ENCODE results near the gene CD1E.
"Not testable (repeated sequence)": the region's sequence is repeated elsewhere in the genome, so short reads cannot be mapped to it uniquely, and the experiment has no call there.

CD1E gene

GRCh38 chr1:158353303-158354075 lies at the start of gene CD1E:
TSS of gene CD1E (plus strand) at chr1:158353894. CDS start at chr1:158353989, 95 bp downstream.
- FAIRE-seq, result no peak

- no peak for FAIRE-seq
Measured at GRCh38 chr1:158310623-158311022, 43.1 kb upstream of the CD1E start.

DNA sequence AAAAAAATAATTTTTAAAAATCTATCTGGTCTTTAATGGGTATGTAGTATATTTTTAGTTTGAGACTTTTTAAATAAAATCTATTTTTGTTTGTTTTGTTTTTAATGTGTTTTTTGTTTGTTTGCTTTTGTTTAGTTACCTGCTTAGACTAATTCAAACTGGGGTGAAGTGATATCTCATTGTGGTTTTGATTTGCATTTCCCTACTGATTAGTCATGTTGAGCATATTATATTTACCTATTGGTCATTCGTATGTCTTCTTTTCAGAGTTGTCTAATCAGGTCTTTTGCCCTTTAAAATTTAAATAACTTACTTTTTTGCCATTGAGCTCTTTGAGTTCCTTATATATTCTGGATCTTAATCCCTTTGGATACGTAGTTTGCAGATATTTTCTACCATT lies 42.6 kb upstream of the CD1E start:
- no peak for FAIRE-seq

DNA sequence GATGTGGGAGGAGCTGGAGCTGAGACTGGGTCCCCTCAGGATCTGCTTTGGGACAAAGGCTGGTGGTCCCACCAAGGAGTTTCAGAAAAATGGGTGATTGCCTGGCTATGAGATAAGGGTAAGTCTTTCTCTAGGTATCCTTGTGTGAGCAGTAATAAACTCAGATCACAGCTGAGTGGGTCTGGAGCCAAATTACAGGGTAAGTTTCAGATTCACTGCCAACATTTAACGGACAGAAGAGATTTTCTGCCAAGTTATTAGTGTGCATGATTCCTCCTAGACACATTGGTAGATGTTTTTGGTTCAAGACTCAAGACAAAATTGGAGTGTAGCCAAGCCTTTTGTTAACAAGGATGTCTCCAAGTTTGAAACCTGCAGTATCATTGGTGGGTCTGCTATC lies 29.8 kb upstream of the CD1E start:
- no peak for FAIRE-seq

DNA sequence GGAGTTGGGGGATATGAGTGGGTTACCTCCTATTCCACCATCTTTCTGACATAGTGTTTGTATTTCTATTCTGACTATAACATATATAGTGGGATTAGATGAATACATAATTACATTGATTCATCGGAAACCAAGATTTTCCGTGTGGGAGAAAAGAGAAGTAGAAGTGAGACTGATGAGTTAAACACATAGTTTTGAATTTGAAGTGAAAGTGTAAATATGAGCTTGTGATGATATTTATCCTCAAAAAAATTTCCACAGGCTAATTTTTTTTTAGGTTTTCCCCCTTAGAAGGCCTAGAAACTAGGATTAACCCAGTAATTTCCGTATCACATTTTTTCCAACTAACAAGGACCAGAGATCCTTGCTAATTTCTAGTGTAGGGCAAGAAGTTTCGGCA lies 29.3 kb upstream of the CD1E start:
- FAIRE-seq, result no peak

DNA sequence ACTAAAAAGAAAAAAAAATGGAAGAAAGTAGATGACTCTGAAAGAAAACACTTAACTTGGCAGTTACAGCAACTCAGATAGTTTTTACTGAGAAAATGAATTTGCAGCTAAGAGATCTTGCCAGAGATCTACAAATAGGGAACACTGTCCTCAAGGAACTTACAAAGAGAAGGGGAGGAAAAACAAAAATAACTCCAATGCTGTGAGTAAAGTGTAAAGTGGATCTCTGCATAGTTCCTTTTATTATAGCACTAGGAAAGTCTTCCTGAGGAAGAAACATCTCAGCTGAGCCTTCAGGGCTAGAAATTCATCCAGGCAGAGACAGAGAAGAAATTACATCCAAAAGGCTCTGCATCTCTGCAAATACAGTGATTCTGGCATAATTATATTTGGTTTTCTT lies 26.2 kb upstream of the CD1E start:
- FAIRE-seq, result no peak

DNA sequence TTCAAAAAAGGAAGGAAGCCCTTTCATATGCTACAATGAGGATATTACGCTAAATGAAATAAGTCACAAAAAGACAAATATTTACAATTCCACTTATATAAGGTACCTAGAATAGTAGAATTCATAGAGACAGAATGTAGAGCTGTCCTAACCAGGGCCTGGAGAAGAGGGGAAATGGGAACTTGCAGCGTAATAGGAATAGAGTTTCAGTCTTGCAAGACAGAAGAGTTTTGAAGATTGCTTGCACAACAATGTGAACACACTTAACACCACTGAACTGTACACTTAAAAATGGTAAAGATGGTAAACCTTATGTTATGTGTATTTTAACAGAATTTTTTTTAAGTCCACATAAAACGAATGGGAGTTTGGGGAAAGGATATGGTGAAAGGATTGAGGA lies 25.3 kb upstream of the CD1E start:
- no peak for FAIRE-seq

DNA sequence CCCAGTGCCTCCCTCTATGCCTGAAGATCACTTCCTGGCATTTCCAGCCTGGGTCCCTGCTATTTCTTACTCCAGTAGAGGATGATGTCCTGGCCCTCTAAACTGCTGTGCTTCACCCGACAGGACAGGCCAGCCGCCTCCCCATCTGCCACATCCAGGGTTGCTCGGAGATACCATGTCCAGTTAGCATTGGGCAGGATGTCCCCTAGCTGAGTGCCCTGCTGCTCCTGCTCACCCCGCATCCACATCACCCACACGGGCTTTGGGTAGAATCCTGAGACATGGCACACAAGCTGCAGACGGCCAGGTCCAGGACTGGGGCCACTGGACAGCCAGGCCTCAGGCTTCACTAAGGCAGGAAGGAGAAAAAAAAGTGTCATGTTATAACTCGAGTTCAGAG lies 24.4 kb upstream of the CD1E start:
- FAIRE-seq, result no peak

- no peak for FAIRE-seq
Measured at GRCh38 chr1:158329733-158330132, 24.0 kb upstream of the CD1E start.

DNA sequence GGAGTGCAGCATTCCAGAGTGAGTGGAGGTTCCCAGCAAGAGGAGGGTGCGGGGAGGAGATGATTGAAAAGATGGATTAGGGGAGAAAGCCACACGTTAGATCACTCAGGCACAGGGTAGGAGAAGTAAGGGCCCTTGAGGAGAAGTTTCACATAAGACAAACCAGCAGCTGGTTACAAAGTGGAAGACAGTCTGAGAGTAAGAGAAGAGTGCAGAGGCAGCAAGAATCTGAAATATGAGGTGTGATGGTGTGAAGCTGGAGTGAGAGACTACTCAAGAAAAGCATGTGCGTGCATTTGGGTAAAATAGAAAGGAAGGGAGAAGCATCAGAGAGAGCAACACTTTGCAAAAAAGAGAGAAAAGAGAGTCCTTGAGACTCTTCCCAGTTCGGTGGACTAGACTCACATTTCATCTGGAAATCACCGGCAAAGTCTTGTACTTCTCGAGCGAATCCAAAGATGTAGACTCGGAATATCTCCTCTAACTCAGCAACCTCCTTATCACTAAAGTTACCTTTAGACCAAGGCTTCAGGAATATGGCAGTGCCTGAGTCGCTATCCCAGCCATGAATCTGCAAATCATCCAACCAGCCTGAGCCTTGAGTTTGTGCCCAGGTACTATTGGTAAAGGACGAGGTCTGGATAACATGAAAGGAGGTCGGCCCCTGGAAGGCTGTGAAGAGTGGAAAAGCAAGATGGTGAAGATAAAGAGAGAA lies 23.1 kb upstream of the CD1E start:
- no peak for FAIRE-seq

- no peak for FAIRE-seq
Measured at GRCh38 chr1:158331106-158331425, 22.6 kb upstream of the CD1E start.

DNA sequence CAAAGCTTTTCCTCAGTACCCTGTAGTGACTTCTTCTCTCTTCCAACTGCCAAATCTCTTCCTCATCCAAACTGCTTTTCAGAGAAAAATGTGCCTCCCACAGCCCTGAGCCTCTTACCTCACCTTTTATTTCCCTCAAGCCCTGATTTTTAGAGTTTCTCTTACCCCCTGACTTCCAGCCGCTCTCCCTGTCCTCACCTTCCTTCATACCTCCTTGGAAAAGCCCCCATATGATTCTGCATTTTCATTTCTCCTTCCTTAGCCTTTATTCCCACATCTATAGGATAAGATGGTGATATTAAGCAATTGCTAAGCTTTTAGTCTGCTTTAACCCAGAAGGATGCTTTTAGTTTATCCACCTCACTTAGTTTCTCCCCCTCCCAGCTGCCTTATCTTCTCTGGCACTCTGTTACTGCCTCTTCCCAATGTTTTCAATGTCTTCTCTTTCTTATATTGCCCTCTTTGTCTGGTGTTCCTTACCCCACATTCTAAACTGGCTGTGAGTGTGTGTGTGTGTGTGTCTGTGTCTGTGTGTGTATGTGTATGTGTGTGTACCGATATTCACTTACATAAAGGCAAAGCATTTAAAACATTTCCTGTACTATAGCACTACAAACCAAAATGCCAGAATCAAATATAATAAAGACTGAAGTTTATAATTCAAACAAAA lies 22.1 kb upstream of the CD1E start, which contains the start of gene CD1B:
TSS of gene CD1B (minus strand) at position 51 of the 670 bp plus-strand sequence. CDS start 108 bp downstream, outside the sequence.
- no peak for FAIRE-seq

DNA sequence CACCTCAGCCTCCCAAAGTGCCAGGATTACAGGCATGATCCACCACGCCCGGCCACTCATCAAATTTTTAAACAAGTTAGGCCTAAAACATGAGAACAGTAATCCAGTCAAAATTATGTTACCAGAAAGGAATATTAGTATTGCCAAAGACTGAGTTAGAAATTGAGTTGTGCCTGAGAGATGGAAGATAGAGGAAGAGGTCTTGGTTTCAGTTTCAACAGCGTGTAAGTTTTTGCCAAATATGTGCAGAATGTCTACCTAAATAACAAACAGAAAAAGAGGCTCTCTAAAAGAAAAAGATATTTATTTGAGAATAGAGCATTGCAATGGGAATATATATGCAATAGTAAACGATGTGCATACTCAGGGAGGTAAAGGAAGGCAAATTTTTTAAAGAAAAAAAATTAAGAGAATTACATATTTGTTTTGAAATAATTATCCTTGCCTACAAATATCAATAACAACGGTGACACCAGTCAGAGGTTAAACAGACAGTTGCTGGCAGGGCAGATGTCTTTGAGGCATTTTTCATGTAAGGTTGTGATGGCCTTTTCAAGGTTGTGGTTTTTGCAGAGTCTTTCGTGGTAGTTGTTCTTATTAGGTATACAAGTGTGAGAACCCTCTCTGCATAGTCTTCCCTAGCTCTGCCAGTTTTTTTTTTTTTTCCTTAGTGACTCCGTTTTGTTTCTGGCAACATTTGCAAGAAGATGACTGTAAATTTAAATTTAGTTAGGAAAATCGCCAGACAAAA lies 20.1 kb upstream of the CD1E start:
- no peak for FAIRE-seq

GRCh38 chr1:158334526-158335212 lies 19.0 kb upstream of the CD1E start:
- FAIRE-seq, result no peak

GRCh38 chr1:158335213-158335532 lies 18.5 kb upstream of the CD1E start:
- no peak for FAIRE-seq

DNA sequence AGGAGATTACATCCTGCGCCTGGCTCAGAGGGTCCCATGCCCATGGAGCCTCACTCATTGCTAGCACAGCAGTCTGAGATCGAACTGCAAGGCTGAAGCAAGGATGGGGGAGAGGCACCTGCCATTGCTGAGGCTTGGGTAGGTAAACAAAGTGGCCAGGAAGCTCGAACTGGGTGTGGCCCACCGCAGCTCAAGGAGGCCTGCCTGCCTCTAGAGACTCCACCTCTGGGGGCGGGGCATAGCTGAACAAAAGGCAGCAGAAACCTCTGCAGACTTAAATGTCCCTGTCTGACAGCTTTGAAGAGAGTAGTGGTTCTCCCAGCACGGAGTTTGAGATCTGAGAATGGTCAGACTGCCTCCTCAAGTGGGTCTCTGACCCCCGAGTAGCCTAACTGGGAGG lies 17.3 kb upstream of the CD1E start:
- FAIRE-seq, result not testable (repeated sequence)

DNA sequence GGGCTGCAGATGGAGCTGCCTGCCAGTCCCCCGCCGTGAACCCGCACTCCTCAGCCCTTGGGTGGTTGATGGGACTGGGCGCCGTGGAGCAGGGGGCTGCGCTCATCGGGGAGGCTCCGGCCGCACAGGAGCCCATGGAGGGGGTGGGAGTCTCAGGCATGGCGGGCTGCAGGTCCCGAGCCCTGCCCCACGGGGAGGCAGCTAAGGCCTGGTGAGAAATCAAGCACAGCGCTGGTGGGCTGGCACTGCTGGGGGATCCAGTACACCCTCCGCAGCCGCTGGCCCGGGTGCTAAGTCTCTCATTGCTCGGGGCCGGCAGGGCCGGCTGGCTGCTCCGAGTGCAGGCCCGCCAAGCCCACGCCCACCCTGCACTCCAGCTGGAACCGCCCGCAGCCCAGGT lies 4.7 kb upstream of the CD1E start:
- not testable (repeated sequence) for FAIRE-seq

DNA sequence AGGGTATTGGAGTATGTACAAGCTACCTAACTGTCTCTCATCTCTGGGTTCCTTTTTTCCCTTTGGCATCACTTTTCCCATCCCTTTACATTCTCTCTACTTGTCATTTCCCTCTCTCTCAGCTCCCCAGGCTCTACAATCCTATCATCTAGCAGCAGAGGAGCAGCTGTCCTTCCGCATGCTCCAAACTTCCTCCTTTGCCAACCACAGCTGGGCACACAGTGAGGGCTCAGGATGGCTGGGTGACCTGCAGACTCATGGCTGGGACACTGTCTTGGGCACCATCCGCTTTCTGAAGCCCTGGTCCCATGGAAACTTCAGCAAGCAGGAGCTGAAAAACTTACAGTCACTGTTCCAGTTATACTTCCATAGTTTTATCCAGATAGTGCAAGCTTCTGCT lies 561 bp downstream of the CD1E start:
- FAIRE-seq, result no peak

- FAIRE-seq, result no peak
Measured at GRCh38 chr1:158355773-158356285, 2.1 kb downstream of the CD1E start.

DNA sequence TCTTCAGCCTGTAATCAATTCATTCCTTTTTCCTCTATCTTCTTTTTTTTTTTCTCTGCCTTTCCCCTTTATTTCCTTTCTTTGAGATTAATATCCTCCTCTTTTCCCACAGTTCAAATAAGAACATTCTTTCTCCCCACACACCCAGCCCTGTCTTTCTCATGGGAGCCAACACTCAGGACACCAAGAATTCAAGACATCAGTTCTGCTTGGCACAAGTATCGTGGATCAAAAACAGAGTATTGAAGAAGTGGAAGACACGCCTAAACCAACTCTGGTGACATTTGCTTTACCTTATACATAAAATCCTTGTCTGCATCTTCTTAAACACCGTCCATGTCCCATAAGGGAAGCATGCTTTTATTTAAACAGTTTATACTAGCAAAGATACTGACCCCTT lies 2.9 kb downstream of the CD1E start:
- no peak for FAIRE-seq

DNA sequence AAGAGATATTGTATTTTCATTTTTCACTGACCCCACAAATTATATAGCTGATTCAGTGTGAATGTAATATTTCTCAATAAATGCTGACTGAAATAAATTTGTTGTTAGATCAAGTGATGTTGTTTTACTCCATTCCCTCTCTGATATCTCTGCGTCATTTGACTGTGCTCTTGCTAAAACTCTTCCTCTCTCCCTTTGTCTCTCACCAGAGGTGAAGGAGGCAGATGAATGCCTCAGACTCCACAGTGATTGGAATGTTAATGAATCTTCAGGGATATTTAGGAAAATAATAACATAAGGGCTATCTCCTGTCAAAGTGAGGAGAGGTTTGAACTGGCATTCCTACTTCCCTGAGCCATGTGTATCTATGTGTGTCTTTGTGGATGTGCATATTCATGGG lies 3.7 kb downstream of the CD1E start:
- no peak for FAIRE-seq

- no peak for FAIRE-seq
Measured at GRCh38 chr1:158362482-158362881, 8.8 kb downstream of the CD1E start.

DNA sequence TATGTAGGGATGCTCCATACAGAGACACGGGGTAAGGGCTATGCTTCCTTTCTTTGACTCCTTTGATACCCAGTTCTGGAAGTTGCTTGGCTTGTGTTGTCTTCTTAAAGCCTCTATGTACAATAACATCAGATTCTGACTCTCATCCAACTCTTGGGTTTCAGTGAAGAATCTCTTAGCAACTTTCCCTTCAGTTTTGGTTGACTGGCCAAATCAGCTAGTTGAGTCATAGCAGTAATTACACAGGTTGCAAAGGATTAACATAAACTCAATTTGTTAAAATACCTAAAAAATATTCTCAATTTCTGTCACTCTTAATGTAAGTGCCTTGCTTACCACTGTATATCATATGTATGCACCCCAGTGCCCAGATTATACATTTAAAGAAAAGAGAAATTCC lies 9.2 kb downstream of the CD1E start:
- FAIRE-seq, result no peak
